Measurements from ENCODE around the gene CAPN13.

GRCh38 chr2:30677231-30677630 lies 130.0 kb downstream of the CAPN13 start:
- no peak for TF ChIP-seq CTCF (optimal IDR thresholded peaks at IDR 0.05 in 1 of 3, IDR thresholded peaks at IDR 0.05 in 1 of 3, conservative IDR thresholded peaks at IDR 0.05 in 1 of 3; ENCODE audit: extremely low read depth in 1 of 3, insufficient read depth in 2 of 3, low read length in 3 of 3)
- no peak for TF ChIP-seq EZH2 (IDR thresholded peaks at IDR 0.05; ENCODE audit: low read length)

All from keratinocyte (primary cell).